ENCODE measurements around the gene TMEM45A.

DNA sequence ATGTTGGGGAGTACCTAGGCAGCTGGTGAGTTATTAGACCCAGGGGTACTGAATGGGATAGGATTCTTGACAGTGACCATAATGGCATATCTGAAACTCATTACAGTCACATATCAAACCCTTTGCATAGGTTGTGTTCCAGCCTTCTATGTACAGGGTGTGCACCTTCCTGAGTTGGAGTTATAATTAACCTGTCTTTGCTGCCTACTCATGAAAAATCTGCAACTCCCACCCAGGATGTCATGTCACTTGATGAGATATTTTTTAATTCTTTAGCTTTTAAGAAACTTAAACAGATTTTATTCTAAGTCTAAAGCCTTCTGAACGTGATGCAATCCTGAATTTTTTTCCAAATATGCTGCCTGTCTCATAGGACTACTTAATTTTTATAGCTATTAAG lies 95.8 kb downstream of the TMEM45A start:
- TF ChIP-seq CREB5 (CRISPR knock-in tag; IDR thresholded peaks at IDR 0.05; ENCODE audit: low read depth) = no peak
- no peak for TF ChIP-seq RARB (CRISPR knock-in tag; IDR thresholded peaks at IDR 0.05)
- TF ChIP-seq, protein P1, sequence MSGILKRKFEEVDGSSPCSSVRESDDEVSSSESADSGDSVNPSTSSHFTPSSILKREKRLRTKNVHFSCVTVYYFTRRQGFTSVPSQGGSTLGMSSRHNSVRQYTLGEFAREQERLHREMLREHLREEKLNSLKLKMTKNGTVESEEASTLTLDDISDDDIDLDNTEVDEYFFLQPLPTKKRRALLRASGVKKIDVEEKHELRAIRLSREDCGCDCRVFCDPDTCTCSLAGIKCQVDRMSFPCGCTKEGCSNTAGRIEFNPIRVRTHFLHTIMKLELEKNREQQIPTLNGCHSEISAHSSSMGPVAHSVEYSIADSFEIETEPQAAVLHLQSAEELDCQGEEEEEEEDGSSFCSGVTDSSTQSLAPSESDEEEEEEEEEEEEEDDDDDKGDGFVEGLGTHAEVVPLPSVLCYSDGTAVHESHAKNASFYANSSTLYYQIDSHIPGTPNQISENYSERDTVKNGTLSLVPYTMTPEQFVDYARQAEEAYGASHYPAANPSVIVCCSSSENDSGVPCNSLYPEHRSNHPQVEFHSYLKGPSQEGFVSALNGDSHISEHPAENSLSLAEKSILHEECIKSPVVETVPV (CRISPR knock-in tag; IDR thresholded peaks at IDR 0.05) = no peak
- no peak for TF ChIP-seq BACH2 (CRISPR knock-in tag; IDR thresholded peaks at IDR 0.05; ENCODE audit: borderline replicate concordance)

Data from SK-N-SH treated with all-trans-retinoic acid at 6 μM for 48 hours (cell line).